Measurements from ENCODE around the gene ABCD1. TPM values are rescaled to one million over a fixed set of nuclear protein-coding genes. Genes with fewer than 3 reads are reported as not detected.

The ABCD1 gene
- total and polyA plus RNA-seq, 9 of the 15 experiments (the other 6 are each of a cell fraction or from before 2014, with no cell fraction given), result 0.07 to 6.9 (median 2.2) TPM

- TF ChIP-seq TARDBP (IDR thresholded peaks at IDR 0.05), result no peak
- no peak for TF ChIP-seq MCM3 (IDR thresholded peaks at IDR 0.05)
- no peak for TF ChIP-seq BHLHE40 (IDR thresholded peaks at IDR 0.05; ENCODE audit: low read length)
- TF ChIP-seq GTF2A2 (tag; IDR thresholded peaks at IDR 0.05), result no peak
- no peak; the same call in none of the 2 replicates for TF ChIP-seq GABPB1 (CRISPR knock-in tag; IDR thresholded peaks at IDR 0.05)
- 0 out of 4 replicates have a peak, but pooled peaks of 1 of the 2 experiments have one; percentile 7 for TF ChIP-seq NRF1 (conservative IDR thresholded peaks at IDR 0.05 in 1 of 2, IDR thresholded peaks at IDR 0.05 in 1 of 2)
- TF ChIP-seq MTA3 (IDR thresholded peaks at IDR 0.05; ENCODE audit: borderline replicate concordance), result 0 out of 2 replicates have a peak, but pooled peaks have one; percentile 19
- TF ChIP-seq SIN3A (IDR thresholded peaks at IDR 0.05; ENCODE audit: borderline replicate concordance in 2 of 2, control insufficient read depth in 1 of 2, low read depth in 2 of 2, low read length in 2 of 2), result peak in 1 of 2 experiments; percentile 81; a peak in 1 of 4 replicates
- peak; percentile 69 for TF ChIP-seq POLR2AphosphoS5 (IDR thresholded peaks at IDR 0.05; ENCODE audit: control insufficient read depth, insufficient read depth, low read depth, low read length)
- TF ChIP-seq SP2 (IDR thresholded peaks at IDR 0.05; ENCODE audit: extremely low read depth, low read depth, low read length, poor library complexity, severe bottlenecking), result no peak
- peak; percentile 94 for TF ChIP-seq GABPA (tag; conservative IDR thresholded peaks at IDR 0.05; ENCODE audit: low read depth)
- TF ChIP-seq TAF1 (IDR thresholded peaks at IDR 0.05; ENCODE audit: control insufficient read depth, extremely low read depth, insufficient read depth, low read length, severe bottlenecking), result peak; percentile 86
- TF ChIP-seq CCNT2 (IDR thresholded peaks at IDR 0.05; ENCODE audit: borderline replicate concordance, extremely low read depth, insufficient read length, low read depth, low read length), result peak; percentile 0
- peak; percentile 93 for TF ChIP-seq EGR1 (conservative IDR thresholded peaks at IDR 0.05)
- no peak for TF ChIP-seq ARID1B (IDR thresholded peaks at IDR 0.05)
- TF ChIP-seq VEZF1 (CRISPR knock-in tag; IDR thresholded peaks at IDR 0.05), result peak; percentile 94
- no peak for TF ChIP-seq FOS (IDR thresholded peaks at IDR 0.05; ENCODE audit: extremely low read depth, insufficient read length)
- TF ChIP-seq THAP7 (CRISPR knock-in tag; IDR thresholded peaks at IDR 0.05), result no peak
- no peak for TF ChIP-seq CREB3 (tag; conservative IDR thresholded peaks at IDR 0.05; ENCODE audit: low read depth)
- TF ChIP-seq, protein P1, sequence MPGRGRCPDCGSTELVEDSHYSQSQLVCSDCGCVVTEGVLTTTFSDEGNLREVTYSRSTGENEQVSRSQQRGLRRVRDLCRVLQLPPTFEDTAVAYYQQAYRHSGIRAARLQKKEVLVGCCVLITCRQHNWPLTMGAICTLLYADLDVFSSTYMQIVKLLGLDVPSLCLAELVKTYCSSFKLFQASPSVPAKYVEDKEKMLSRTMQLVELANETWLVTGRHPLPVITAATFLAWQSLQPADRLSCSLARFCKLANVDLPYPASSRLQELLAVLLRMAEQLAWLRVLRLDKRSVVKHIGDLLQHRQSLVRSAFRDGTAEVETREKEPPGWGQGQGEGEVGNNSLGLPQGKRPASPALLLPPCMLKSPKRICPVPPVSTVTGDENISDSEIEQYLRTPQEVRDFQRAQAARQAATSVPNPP (IDR thresholded peaks at IDR 0.05; ENCODE audit: borderline replicate concordance, insufficient read depth, insufficient read length), result no peak
- TF ChIP-seq, protein P2, sequence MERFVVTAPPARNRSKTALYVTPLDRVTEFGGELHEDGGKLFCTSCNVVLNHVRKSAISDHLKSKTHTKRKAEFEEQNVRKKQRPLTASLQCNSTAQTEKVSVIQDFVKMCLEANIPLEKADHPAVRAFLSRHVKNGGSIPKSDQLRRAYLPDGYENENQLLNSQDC (CRISPR knock-in tag; IDR thresholded peaks at IDR 0.05), result no peak
These were observed at the start of gene ABCD1, which contains the start of gene BCAP31 (continued) for GRCh38 chrX:153724252-153725038.
